CD4-positive, alpha-beta T cell treated with Interleukin-4 for 4 hours (primary cell): ENCODE data around the gene NINJ1.

Experiments used
- DNase-seq: peaks from one replicate; pipeline ENCODE4 v3.0.0-alpha.2; 2020

The NINJ1 gene

DNA sequence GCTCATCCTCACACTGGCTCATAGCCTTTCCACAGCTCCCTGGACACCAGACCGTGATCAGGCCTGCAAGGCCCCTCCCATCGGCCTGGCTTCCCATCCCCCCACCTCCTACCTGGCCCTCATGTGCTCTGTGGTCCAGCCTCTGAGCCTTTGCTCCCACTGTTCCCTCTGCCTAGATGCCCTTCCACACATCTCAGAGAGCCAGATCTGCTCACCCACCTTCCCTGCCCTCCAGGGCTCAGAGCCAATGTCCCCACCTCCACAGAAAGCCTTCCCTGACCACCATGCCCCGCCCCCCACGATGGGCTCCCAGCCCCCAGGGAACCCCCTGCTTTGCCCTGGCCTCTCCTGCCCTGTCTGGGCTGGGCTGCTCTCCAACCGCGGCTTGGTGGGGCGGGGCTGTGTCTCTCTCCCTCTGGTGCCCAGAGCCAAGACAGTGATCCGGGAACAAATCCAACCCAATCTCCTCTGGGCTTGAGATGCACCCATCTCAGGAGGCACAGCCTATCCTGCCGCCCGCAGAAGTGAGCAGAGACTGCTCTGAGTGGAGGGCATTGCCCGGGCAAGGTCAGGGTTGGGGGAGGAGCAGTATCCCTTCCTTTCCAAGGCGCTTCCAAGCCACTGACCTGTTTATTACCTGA lies 1.6 kb downstream of the NINJ1 start:
- no peak for DNase-seq

DNA sequence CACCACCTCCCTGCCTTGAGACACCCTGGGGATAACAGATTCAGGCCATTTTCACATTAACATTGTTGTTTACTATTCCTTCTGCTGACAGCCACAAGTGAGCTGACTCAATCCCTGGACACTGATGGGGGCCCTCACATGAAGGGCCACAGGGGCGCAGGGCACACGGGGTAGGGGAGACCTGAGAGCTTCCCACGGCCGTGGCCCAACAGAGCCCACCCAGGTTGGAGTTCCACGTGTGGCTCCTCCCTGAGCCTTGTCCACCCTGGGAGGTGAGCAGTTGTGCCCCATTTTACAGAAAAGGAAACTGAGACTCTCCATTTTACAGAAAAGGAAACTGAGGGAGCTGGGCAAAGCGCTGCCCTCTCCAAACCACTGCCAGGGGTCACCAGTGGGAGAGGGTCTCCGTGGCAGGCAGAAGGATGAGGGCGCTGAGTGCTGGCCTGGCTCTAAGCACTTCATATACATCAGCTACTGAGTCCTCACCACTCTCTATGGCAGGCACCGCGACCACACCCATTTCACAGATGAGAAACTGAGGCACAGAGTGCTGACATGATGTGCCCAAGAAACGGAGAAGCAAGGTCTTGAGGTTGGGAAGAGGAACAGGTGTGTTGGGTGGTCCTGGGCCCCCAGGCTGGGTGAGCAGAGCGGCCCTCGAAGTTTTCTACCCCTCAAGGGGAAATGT lies 2.3 kb downstream of the NINJ1 start:
- DNase-seq: no peak

DNA sequence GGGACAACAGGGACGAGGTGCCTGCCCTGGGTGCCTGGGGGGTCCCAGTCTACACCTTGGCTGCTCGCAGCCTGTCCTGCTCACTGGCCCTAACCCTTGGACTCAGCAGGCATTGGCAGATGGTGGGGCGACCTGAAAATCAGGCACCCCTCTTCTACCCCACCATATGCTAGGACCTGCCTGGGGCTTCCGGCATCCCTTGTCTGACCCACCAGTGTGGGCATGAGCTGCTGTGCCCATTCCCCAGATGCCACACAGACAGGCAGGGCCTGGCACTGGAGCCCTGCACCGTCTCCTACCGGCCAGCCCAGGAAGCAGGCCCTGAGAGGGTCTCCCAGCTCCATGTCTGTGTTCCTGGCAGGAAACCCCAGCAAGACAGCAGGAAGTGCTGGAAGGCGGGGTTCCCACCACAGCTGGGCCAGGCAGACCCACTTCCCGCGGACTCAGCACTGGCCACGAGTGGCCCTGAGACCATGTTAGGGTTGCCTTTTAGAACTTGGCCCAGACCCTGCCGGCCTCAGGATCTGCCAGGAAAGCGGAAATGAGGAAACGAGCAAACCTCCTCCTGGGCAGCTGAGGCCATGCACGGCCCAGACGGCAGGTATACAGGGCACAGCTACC lies 3.1 kb downstream of the NINJ1 start:
- DNase-seq: no peak

DNA sequence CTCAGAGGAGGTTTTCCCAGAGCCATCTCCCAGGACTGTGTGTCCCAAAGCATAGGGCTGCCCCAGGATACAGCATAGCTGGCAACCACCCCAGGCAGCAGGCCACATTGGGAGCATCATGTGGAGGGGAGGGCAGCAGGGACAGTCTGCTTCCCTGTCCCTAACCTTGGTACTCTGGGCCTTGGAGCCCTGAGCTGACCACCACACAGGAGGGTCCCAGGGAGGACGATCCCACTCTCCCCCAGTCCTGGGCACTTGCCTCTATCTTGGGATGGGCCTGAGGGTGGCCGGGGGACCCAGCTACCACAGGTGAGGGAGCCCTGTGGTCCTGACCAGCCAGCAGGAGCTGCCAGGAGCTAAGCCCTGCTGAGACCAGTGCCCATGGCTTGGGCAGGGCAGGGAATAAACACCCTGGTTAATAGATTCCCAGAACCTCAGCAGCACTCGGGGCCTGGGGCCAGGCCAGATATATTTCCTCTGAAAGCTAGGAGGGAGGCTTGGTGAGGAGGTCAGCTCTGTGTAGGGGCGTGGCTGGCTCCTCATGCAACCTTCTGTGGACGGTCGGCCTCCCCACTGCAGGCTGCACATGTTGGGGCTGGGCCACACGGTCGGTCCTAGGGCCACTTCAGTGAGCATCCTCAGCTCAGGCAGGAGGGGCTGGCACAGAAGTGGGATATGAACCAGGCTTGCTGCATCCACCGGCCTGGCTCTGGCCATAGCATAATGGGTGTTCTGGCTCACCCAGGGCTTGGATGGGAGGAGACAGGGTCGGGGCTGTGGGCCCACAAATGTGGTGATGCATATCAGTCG lies 4.2 kb downstream of the NINJ1 start:
- no peak for DNase-seq

DNA sequence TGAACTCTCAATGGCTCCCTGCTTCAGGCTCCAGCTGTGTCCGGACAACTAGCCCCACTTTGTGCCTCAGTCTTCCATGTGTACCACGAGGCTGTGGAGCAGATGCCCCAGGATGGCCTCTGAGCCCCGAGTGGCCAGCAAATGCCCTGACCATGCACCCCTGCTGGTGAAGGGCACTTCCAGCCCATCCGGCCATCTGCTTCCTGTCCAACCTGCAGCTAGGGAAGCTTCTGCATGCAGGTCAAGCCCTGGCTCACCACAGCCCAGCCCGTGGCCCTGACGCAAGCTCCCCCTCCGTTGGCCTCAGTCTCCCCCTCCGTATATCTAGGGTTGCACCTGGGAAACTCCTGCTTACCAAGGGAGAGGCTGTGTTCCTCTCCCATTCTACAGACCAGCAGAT lies 4.8 kb downstream of the NINJ1 start:
- no peak for DNase-seq

DNA sequence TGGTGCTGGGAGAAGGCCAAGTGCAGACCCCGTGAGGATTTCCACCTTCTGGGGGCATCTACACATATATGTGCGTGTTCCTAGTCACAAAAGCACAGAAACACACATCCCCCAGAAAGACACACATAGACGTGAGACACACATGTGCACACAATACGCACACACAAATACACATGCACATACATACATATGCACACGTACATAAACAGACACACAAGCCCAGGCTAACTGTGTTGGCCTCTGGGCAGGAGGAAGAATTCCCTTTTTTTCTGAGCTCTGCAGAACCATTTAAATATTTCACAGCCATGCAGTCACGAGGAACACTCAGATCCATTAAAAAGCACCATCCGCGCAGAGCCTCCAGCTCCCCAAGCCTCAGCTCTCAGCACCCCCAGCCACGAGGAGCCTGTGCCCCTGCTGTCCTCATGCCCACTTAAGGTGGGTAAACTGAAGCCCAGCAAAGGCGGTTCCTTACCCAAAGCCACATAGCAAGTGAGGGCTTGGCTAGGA lies 5.3 kb downstream of the NINJ1 start:
- no peak for DNase-seq

DNA sequence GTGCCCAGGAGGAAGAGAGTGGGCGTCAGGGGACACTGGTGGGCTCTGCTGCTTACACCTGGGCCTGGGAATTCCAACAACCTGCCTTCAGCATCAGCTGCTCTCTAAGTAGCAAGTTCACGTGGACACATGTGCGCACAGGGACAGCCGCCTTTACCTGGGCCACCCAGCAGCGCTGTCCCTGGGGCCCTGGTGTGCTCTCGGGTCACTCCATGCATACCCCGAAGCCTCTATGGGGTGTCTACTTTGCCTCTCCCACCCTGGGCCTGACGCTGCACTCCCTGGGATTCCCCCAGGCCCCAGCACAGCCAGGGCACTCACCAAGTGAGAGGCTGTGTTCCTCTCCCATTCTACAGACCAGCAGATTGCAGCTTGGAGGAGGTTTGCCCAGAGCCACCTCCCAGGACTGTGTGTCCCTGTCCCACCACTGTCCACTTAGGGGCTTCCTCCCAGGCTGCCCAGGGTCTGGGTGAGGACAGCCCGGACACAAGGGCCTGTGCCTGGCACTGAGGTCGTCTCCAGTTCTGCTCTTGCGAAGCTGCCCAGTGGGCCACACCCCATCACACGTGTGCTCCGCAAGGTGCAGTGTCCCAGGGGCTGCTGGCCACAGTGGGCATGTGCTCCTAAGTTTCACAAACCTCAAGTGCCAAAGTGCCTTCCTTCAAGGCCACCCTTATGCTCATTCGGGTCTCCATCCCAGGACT lies 5.9 kb downstream of the NINJ1 start:
- DNase-seq: no peak

DNA sequence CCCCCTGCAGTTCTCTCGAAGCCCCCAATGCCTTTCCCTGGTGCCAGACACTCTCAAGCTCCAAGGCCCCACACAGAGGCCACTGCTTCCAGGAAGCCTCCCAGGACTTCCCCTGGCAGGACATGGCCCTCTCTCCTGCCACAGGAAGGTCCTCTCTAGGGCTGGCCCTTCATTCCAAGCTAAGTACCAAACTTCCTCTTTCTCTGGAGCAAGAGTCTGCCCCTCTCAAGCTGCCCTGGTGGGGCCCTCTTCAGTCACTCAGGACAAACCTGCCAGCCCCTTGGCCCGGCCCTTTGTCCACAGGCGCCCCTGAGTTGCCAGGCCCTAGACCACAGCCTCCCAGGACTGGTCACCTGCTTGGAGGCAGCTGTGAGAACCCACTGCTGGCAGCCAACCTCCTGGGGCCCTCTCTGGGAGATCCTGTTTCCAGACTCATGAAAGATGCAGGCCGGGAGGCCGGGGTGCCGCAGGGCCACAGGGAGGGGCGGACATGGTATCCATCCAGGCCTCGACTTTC lies 6.6 kb downstream of the NINJ1 start:
- DNase-seq: no peak

DNA sequence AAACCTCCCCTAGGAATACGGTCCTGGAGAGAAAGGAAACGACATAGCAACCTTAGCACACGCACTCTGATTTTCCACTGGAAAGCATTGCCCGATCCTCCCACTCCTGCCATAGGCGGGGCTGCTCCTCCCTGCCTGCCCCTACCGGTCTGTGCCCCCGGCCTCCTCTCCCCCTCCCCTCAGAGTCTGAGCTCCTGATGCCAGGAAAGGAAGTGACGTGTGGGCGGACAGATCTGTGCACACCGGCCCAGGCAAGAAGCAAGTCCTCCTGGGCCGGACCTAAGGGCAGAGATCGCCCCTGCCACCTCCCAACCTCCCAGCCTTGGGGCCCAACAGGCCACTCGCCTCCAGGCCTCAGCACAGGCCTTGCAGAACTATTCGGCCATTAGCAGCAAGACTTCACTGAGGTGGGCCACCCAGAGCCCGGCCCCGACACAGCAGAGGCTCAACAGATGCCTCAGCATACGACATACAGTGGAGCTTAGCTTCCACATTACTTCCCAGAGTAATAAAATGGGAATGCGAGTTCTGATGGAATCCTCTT lies 7.2 kb downstream of the NINJ1 start:
- DNase-seq: no peak

DNA sequence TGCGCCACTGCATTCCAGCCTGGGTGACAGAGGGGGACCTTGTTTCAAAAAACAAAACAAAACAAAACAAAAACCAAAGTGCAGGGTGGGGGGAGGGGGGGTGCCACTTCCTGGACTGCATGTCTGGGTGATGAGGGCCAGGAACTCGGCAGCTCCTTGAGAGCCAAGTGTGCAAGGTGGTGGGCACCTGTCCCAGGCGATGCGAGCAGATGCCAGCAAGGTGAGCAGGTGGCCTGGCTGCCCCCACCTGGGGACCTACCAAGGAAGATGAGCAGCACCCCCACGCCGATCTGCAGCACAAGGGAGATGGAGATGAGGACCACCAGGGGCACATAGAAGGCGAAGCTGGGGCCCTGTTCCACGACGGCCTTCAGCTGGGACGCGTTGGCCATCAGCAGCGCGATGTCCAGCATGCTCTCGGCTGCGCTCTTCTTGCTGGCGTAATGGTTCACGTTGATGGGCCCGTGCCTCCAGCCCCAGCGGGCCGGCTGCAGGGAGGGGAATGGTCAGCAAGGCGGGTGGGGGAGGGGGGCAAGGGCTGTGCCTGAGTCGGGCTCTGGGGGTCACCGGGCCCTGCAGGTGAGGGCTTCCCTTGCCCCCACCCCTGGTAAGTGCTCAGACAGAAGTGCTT lies 7.8 kb downstream of the NINJ1 start:
- no peak for DNase-seq

DNA sequence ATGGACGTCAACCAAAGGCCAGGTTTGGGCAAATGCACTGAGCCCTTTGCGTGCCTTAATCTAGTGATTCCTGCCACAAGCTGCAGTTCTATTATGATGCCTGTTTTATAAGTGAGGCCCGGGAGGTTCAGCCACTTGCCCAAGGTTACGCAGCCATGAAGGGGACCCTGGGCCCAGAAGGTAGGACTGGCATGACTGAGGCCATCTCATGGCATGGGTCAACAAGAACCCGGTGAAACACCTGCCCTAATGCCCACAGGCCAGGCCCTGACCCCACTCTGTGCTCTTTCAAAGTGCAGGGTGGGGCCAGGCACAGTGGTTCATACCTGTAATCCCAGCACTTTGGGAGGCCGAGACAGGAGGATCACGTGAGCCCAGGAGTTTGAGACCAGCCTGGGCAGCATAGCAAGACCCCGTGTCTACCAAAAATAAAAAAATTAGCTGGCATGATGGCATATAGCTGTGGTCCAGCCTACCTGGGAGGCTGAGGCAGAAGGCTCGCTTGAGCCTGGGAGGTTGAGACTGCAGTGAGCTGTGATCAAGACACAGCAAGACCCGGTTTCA lies 8.6 kb downstream of the NINJ1 start:
- no peak for DNase-seq

DNA sequence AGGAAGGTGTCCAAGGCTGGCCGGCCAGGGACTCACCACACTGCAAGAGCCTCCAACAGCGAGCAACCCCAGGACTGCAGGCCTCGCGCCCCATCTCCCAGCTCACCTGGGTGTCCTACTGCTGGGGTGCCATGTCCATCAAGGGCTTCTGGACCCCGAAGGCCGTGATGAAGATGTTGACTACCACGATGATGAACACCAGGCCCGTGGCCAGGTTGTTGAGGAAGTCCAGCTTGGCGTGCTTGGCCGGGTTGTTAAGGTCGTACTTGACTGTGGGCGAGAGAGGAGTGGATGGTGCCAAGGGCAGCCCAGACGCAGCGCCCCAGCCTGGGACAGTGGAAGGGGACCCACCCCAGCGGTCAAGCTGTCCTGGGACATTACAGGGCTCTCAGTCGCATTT lies 9.3 kb downstream of the NINJ1 start:
- no peak for DNase-seq

DNA sequence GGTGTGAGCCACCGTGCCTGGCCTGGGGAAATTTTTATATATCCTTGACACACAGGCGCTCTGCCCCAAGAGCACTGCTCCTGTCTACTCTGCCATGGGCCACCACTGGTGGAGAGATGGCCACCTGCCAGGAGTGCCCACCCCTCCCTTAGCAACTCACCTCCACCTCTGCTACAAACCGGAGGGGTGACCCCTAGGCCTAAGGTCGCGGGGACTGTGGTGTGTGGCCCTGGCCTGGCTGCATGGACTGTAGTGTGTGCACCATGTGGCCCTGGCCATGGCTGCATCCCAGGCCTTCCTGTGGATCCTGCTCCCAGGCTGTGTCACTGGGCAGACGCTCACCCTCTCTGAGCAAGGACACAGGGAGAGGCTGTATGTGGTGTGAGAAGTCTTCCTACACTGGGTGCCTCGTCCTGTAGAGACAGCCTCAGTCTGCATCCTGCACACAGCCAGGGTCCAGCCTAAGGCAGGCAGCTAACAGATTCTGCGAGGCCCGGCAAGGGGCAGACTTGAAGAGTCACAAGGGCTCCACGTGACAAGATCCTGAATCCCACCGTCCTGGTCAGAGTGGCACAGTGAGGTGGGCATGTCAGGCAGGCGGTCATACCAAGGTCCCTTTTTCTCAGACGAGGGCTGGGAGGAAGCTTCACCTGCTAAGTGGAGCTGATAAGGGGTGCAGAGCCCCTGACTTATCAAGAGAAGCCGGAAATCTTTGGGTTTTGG lies 10.3 kb downstream of the NINJ1 start:
- no peak for DNase-seq

DNA sequence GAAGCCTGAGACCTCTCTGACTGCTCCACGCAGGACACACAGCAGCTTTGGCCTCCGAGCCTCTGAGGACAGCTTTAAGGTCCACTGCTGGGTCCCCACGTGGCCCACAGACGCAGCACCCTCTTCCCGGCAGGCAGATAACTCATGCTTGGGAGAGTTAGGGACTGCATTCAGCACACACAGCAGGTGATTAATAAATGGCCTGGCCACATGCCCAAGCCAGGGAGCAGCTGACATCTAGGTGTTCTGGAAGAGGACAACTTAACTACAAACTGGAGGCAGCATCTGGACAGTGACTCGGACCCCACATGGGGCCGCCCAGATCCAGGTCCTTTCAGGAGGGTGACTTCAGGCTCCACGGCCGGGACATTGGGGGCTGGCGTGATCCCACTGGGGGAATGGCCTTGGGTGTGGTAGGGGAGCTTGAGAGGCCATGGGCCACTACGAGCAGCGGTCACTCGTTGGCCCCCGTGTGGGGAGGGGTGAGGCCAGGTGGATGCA lies 11.3 kb downstream of the NINJ1 start:
- DNase-seq: no peak

DNA sequence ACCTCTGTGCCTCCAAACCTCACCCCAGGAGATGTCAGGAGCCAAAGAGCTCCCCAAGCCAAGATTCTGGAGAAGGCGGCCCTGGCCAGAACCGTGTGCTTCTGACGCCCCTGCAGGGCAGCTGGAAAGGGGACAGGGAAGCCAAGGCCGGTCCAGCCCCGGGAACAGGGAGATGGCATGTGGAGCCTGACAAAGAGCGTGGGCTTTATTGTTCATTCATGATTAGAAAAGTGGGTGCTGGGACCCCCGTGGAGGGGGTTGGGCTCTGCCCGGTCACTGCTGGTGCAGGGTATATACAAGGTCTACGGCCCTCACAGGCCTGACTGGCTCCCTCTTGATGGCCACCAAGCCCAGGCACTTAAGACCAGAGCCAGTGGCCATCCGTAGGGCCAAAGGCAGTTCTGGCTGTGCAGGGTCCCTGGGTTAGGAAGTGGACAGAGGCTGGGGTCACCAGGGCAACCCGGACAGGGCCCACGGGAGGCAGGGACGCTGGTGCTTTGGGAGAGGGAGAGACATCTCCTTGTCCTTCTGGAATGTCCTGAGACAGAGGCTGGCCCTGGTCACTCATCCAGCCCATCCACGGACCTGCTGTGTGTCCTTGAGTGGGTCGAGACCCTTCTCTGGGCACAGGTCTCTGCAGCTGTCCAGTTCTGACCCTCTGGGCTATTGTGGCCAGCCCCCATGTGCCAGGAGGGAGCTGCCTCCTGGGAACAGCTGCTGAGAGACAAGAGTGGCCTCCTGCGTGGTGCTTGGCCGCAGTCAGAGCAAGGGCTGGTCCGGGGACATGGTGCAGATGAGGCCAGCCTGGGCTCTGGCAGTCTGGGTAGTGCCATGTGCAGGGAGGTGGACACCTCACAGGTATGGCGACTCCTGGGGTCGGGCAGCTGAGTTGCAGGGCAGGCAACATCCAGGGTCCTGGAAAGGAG lies 12.5 kb downstream of the NINJ1 start:
- no peak for DNase-seq

DNA sequence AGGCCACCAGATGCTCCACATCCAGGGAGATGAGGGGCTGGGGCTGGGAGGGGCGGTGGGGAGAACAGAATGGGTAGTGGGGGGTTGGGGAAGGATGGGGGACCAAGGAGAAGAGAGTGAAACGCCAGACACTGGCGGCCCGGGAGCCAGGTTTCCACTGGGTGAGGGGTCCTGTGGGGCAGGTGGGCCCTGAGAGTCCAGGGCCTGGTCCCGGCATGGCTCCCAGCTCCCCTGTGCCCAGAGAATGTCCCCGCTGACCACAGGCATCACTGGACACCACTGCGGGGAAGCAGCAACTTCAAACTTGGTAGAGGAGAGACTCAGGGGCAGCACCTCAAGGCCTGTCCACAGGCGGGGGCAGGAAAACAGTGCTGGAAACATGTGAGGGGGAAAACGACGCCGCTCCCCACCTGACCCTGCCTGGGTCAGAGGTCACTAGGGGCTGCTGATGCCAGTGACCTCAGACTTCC lies 13.2 kb downstream of the NINJ1 start:
- no peak for DNase-seq

DNA sequence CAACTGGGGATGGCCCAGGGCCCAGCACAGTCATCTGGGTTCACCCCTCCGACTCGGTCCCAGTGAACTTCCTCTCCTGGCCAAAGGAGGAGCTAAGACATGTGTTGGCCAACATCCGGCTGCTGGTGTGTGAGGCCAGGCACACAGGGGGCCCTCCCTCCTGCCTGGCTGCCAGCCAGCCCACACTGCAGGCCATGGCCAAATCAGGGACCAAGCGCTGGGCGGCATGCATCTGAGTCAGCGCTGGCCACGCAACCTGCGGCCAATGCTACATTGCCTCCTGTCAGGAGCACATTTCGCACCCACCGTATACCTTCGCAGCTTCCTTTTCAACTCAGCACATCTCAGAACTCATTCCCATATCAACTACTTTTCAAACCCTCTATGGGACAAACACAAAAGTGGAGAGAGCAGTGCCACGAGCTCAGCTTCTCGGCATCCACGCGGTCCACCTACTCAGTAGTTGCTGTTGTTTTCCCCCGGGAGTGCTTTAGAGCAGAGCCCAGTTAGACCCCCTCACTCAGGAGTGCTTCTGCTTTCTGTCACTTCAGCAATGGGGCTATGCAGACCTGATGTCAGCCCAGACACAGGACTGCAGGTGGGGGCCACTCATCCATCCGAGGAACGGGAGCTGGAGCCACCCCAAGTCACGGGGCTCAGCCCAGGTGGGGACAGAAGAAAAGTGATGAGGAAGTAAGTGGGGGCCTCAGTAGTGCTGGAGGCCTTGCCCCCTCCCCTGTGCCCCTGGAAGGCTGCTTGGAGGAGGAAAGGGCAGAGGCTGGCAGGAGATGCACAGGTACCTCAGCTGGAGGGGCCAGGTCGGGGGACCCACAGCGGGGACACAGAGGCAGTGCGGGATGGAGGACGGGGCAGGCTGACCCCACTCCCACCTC lies 13.9 kb downstream of the NINJ1 start:
- DNase-seq: peak; percentile 41

DNA sequence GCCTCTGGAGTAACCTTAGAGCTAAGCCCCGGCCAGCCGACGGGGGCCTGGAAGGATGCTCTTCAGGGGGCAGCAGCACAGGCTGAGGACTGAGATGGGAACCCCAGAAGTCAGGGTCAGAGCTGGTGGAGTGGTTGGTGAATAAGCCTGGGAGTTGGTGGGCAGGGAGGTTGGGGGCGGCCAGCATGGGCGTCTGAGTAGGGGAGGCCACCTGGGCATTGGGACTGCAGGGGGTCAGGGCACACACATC lies 14.4 kb downstream of the NINJ1 start:
- DNase-seq: no peak
